H4 (cell line): ENCODE measurements around the gene PTPRA. TPM values are rescaled to one million over a fixed set of nuclear protein-coding genes. Genes with fewer than 3 reads are reported as not detected.
"Not testable (repeated sequence)": the region's sequence is repeated elsewhere in the genome, so short reads cannot be mapped to it uniquely, and the experiment has no call there.

Experiments
- DNase-seq: peaks from one replicate; pipeline ENCODE4 v3.0.0-alpha.2; 2015; ENCODE audit warnings: low spot score
- total RNA-seq: library from RNA; depleted of rRNA; stranded (reverse); fragments of >200 nt; shearing (Covaris generic); gene quantifications from 2 replicates; pipeline ENCODE4 v1.2.3, GENCODE V29; 2014

Gene PTPRA
- total RNA-seq, 1 experiment from 2014 or later: 30.1 TPM

DNA sequence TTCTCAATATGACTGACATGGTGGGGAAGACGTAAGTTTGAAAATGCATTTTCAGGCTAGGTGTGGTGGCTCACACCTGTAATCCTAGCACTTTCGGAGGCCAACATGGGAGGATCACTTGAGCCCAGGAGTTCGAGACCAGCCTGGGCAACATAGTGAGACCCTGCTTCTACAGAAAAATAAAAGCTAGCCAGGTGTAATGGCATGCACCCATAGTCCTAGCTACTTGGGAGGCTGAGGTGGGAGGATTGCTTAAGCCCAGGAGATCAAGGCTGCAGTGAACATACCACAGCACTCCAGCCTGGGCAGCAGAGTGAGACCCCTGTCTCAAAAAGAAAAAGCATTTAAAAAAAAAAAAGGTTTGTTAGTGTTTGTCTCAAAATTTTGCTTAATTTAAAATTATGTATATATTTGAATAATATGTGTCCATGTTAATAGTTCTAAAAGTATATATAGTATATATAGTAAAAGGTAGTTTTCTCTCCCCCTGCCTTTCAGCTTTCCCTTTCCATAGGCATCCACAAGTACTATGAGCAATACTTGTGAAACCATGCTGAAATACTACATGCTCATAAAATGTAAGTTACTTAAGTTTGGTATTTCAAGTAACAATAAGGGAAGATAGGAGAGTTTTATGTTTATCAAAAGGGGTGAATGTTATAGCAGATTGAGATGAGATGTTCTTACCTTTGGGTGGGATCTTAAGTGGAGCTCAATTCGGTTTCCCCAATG lies 15.1 kb downstream of the PTPRA start:
- DNase-seq: no peak

- DNase-seq: no peak
Observed at GRCh38 chr20:2889209-2889608, 15.9 kb downstream of the PTPRA start.

DNA sequence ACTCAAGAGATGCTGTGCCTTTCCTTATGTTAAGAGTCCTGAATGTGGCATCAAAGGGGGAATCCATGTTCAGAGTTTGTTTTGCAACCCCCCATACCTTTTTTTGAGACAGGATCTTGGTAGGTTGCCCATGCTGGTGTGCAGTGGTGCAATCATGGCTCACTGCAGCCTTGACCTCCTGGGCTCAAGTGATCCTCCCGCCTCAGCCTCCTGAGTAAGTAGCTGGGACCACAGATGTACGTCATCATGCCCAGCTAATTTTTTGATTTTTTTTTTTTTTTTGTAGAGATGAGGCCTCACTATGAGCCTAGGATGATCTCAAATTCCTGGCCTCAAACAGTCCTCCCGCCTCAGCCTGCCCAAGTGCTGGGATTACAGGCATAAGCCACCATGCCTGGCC lies 16.5 kb downstream of the PTPRA start:
- DNase-seq: no peak

GRCh38 chr20:2890742-2891141 lies 17.5 kb downstream of the PTPRA start:
- no peak for DNase-seq

- no peak for DNase-seq
Observed at GRCh38 chr20:2891343-2891742, 18.1 kb downstream of the PTPRA start.

DNA sequence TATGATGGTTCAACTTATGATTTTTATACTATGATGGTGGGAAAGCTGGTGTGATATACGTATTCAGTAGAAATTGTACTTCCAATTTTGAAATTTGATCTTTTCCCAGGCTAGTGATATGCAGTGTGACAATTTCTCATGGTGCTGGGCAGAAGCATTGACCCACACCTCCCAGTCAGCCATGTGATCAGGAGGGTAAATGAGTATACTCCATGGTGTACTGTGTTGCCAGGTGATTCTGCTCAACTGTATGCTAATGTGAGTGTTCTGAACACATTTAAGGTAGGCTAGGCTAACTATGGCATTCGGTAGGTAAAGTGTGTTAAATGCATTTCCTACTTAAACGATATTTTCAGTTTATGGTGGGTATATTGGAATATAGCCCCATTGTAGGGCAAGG lies 19.1 kb downstream of the PTPRA start:
- no peak for DNase-seq

DNA sequence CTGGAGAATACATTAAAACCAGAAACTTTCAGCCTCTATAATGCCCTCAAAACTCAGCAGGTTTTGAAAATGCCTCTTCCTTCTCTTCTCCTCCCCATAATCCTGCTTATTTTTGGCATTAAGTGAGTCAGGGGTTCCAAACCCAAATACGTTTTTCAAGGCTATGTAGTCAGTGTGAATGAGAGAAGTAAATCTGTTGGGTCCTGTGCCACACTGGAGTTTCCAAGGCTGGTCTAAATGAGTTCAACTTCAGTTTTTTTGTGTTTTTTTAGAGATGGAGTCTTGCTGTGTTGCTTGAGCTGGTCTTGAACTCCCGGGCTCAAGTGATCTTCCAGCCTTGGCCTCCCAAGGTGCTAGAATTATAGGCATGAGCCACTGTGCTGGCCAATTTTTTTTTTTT lies 20.9 kb downstream of the PTPRA start:
- DNase-seq: no peak

DNA sequence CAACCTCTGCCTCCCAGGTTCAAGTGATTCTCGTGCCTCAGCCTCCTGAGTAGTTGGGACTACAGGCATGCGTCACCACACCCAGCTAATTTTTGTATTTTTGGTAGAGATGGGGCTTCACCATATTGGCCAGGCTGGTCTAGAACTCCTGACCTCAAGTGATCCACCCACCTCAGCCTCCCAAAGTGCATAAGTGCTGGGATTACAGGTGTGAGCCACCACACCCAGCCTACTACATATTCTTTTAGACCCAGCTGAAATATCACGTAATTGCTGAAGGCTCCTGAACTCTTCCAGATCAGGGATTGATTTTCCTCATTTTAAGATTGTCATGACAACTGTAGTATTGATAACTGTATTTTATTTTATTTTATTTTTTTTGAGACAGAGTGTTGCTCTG lies 21.9 kb downstream of the PTPRA start:
- not testable (repeated sequence) for DNase-seq

DNA sequence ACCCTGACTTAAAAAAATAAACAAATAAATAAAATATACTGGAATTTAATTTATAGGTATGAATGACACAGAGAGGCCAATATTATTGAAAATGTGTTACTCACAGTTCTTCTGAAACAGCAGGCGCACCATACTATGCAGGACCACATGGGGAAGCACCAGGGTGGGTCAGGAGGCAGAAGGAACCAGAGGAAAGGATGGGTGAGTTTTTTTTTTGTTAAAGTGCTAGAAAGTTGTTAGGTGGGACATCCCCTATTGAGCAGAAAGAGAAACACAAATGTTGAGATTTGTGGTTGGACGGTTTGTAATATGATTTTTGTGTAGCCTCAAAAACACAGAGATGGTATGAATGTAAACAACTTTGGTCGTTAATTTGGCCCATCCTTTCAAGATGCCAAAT lies 26.0 kb downstream of the PTPRA start:
- DNase-seq: no peak

GRCh38 chr20:2900845-2901592 lies 27.7 kb downstream of the PTPRA start:
- DNase-seq: no peak

DNA sequence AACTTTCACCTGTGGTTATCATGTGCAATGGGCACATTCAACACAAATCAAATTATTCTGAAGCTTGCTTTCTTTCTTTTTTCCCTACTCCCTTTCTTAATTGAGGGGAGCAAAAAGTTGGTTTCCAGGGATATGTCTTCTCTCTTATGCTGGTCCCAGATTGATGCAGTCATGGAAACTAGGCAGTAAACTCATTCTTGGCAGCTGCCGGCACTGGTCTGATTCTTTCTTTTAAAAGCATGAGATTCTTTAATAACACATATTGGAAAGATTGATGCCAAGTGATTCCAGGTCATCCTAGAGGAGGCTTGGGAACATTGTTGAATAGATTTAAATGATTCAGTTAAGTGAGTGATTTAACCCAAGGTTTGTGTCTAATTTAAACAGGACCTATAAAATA lies 29.0 kb downstream of the PTPRA start:
- no peak for DNase-seq

- DNase-seq: no peak
Observed at GRCh38 chr20:2902818-2903217, 29.5 kb downstream of the PTPRA start.

- DNase-seq: no peak
Observed at GRCh38 chr20:2903686-2904085, 30.4 kb downstream of the PTPRA start.

- no peak for DNase-seq
Observed at GRCh38 chr20:2907519-2907918, 34.2 kb downstream of the PTPRA start.

DNA sequence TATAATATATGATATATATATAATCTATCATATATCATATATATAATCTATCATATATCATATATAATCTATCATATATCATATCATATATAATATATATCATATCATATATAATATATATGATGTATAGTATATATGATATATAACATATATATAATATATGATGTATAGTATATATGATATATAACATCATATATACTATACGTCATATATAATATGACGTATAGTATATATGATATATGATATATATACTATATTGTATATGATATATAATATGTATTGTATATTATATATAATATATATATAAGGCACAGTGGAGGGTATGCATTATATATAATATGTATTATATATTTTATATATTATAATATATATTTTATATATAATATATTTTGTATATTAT lies 36.7 kb downstream of the PTPRA start:
- no peak for DNase-seq

GRCh38 chr20:2911200-2911599 lies 37.9 kb downstream of the PTPRA start:
- no peak for DNase-seq

DNA sequence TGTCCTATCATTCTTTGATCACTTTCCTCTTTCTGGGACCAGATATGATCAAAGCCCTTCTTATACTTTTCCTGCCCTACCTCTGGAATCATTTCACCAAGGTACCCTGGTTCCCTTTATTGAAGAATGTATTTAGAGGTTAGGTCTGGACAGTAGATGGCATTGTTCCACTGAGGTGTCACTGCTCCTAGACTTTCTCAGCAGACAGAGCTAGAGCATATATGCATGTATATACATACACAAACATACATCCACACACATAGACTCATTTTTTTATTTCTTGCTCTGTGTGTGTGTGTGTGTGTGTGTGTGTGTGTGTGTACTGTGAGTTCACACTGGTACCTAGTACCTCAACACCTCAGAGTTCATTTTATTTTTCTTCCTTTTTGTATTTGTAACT lies 40.9 kb downstream of the PTPRA start:
- no peak for DNase-seq

- no peak for DNase-seq
Observed at GRCh38 chr20:2917266-2917665, 44.0 kb downstream of the PTPRA start.

DNA sequence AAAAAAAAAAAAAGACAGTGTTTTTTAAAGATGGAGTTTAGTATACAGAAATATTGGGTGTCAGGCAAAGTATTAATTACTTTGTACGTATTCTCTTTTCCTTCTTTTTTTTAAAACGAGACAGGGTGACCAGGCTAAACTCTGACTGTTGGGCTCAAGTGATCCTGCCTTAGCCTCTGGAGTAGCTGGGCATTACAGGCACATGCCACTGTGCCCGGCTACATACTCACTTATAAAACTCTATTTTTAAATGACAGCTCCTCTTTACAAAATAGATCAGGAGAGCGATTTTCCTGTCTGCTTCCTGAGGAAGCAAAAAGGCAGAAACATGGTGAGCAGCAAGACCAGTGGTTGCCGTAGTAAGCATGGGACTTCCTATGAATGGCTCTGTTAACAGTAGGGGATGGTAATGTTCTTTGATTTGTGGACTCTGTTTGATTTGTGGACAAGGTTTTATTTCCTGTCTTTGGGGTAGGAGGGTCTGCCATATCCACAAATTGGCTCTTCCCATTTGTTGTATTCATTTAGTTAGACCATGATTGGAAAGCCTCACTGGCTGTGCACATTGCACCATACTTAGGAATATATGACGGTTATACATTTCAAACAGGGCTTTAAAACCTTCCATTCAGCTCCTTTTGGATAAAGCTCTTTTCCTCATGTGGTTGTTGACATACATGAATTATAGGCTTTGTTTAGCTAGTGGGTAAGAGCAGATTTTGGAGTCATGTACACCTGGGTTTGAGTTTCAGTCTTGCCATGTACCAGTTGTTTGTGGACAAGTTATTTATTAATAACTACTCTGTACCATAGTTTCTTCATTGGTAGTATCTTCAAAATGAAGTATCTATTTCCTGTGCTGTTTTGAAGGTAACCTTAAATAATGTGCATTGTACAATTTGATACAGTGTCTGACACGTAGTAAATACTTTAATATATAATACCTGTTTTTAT lies 45.1 kb downstream of the PTPRA start:
- DNase-seq: no peak

DNA sequence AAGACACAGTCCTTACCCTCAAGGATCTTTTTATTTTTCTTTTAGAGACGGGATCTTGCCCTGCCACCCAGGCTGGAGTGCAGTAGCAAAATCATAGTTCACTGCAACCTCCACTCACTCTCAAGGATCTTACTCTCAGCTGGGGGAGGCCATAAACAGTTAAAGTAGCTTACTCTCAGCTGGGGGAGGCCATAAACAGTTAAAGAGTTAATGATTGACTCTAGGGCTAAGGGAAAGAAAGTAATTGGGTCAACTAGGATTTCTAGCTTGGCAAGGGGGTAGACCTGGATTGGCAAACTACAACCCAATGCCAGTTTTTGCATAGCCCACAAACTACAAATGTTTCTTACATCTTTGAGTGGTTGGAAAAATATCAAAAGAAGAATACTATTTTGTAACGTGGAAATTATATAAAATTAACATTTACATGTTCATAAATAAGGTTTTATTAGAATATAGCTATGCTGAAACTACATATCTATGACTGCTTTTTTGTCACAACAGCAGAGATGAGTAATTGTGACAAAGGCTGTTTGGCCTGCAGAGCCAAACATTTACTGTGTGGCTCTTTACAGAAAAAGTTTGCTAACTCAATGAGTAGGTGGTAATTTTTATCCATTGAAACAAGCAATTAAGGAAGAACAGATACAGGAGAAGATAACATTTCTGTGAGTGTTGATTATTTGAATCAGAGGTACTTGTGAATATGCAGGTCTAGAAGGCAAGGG lies 46.4 kb downstream of the PTPRA start:
- DNase-seq: no peak

GRCh38 chr20:2920473-2920872 lies 47.2 kb downstream of the PTPRA start:
- DNase-seq: no peak

DNA sequence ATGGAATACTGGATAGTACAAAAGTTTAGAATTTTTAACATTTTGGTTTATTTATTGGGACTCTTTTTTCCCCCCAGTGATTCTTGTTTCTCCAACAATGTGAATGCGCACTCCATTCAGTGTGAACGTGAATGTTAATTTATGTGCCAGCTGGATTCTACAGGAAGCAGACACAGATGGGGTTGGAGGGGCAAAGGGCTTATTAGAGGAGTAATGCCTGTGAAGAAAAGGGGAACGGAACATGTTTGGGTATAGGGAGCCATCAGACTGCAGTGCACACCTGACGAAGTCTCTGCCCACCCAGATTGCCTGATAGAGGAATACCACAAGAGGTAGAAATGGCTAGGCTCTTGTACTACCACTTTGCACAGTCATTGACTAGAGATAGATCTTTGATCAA lies 48.2 kb downstream of the PTPRA start:
- DNase-seq: no peak
